CD4-positive, alpha-beta T cell (primary cell): ENCODE results near the gene SMPX. TPM values are rescaled to one million over a fixed set of nuclear protein-coding genes. Genes with fewer than 3 reads are reported as not detected.

ENCODE experiments used
- ATAC-seq: fragments of 200-7000 bp; cut with Tn5 transposase; one replicate; pipeline ENCODE4 v1.10.0; 2022; ENCODE audit warnings: mild to moderate bottlenecking; ENCODE audit not compliant: poor library complexity
- CTCF ChIA-PET: fragments of 350-600 bp; sonication (Branson Sonifier 250); formaldehyde crosslinking; loops from one replicate; lab custom pipeline; 2021; ENCODE audit warnings: antibody characterized with exemption, inconsistent platforms; lab: Charles Lee
- POLR2A ChIA-PET: fragments of 350-600 bp; sonication (Branson Sonifier 250); formaldehyde crosslinking; loops from one replicate; lab custom pipeline; 2021; ENCODE audit warnings: antibody characterized with exemption, inconsistent platforms; lab: Charles Lee
- DNase-seq, 14 experiments: peaks; one replicate each; pipeline ENCODE4 v3.0.0-alpha.2; 2013 to 2020; ENCODE audit warnings: mixed read lengths in 2 of 14
- H3K27ac ChIP-seq, 2 donors: one replicate each; pipeline versions ENCODE4 v1.5.1 to v1.7.0; 2013; ENCODE audit warnings: low read length in 2 of 2, low read depth in 1 of 2, mild to moderate bottlenecking in 1 of 2
- H3K27me3 ChIP-seq, 2 experiments: 1 replicate in 1 of 2; 2 replicates in 1 of 2; pipeline versions ENCODE4 v1.6.1 to v1.7.0; 2013; ENCODE audit warnings: low read length in 2 of 2, control low read depth in 1 of 2, mild to moderate bottlenecking in 1 of 2, moderate library complexity in 1 of 2; ENCODE audit not compliant: insufficient read depth in 2 of 2, control insufficient read depth in 1 of 2
- H3K36me3 ChIP-seq: one replicate; pipeline ENCODE4 v1.6.1; 2013; ENCODE audit warnings: low read length, control low read depth; ENCODE audit not compliant: insufficient read depth
- H3K4me1 ChIP-seq: one replicate; pipeline ENCODE4 v1.6.1; 2013; ENCODE audit warnings: low read length, control low read depth; ENCODE audit not compliant: insufficient read depth
- H3K4me3 ChIP-seq: one replicate; pipeline ENCODE4 v1.5.1; 2013; ENCODE audit warnings: mild to moderate bottlenecking, low read length, moderate library complexity
- H3K9me3 ChIP-seq, 2 experiments: 1 replicate in 1 of 2; 2 replicates in 1 of 2; pipeline versions ENCODE4 v1.6.1 to v1.7.0; 2013; ENCODE audit warnings: low read length in 2 of 2, mild to moderate bottlenecking in 2 of 2, control low read depth in 1 of 2, moderate library complexity in 1 of 2; ENCODE audit not compliant: control insufficient read depth in 1 of 2, insufficient read depth in 1 of 2
- H3K27ac Mint-ChIP-seq: one replicate; pipeline ENCODE4 v1.8.0; 2020; ENCODE audit warnings: mixed read lengths
- H3K27me3 Mint-ChIP-seq: one replicate; pipeline ENCODE4 v1.8.0; 2021; ENCODE audit warnings: mixed read lengths
- H3K36me3 Mint-ChIP-seq: one replicate; pipeline ENCODE4 v1.8.0; 2021; ENCODE audit warnings: low read depth, mixed read lengths
- H3K4me1 Mint-ChIP-seq: one replicate; pipeline ENCODE4 v1.8.0; 2021; ENCODE audit warnings: low read depth, mixed read lengths
- H3K4me3 Mint-ChIP-seq: one replicate; pipeline ENCODE4 v1.8.0; 2020; ENCODE audit warnings: mild to moderate bottlenecking, mixed read lengths
- H3K9me3 Mint-ChIP-seq: one replicate; pipeline ENCODE4 v1.8.0; 2020; ENCODE audit warnings: mixed read lengths
- intact Hi-C, 2 experiments: fragments of 100-400 bp; cut with DNase I in 1 of 2; cut with micrococcal nuclease in 1 of 2; formaldehyde crosslinking; loops; one replicate each; pipeline versions ENCODE4 v1.15.1 to v1.9.0; 2023 to 2025; cut with DNase I, micrococcal nuclease
- total RNA-seq, 174 experiments: library from RNA in 2 of 174; stranded (reverse) in 2 of 174; gene quantifications; one replicate each; pipeline ENCODE4 v1.2.3 and lab custom pipeline; 2021 to 2026
- TF ChIP-seq, protein P1 (sequence below): fragments of 200-600 bp; IDR thresholded peaks from one replicate; pipeline ENCODE4 v1.8.0; 2022; ENCODE audit warnings: antibody characterized with exemption, mild to moderate bottlenecking

The SMPX gene
- total RNA-seq, 2 experiments from 2014 or later = not detected

- TF ChIP-seq, protein P1, sequence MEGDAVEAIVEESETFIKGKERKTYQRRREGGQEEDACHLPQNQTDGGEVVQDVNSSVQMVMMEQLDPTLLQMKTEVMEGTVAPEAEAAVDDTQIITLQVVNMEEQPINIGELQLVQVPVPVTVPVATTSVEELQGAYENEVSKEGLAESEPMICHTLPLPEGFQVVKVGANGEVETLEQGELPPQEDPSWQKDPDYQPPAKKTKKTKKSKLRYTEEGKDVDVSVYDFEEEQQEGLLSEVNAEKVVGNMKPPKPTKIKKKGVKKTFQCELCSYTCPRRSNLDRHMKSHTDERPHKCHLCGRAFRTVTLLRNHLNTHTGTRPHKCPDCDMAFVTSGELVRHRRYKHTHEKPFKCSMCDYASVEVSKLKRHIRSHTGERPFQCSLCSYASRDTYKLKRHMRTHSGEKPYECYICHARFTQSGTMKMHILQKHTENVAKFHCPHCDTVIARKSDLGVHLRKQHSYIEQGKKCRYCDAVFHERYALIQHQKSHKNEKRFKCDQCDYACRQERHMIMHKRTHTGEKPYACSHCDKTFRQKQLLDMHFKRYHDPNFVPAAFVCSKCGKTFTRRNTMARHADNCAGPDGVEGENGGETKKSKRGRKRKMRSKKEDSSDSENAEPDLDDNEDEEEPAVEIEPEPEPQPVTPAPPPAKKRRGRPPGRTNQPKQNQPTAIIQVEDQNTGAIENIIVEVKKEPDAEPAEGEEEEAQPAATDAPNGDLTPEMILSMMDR = no peak
- no peak overlapping the region for H3K4me3 ChIP-seq
- ATAC-seq = no peak
- no peak overlapping the region for H3K27ac ChIP-seq
- Mint-ChIP-seq H3K4me3 (no peak overlapping the region), H3K27me3 (no peaks in the 10 kb centered on the region), H3K27ac (no peak overlapping the region), H3K36me3 (no peaks in the 10 kb centered on the region), H3K9me3 (no peaks in the 10 kb centered on the region), H3K4me1 (no peaks in the 10 kb centered on the region)
- H3K4me1 ChIP-seq = no peaks in the 10 kb centered on the region
- no peaks in the 10 kb centered on the region for H3K27me3 ChIP-seq
- no peaks in the 10 kb centered on the region for H3K36me3 ChIP-seq
- POLR2A ChIA-PET = no interaction called here
- H3K9me3 ChIP-seq = no peaks in the 10 kb centered on the region
- CTCF ChIA-PET = no interaction called here
- no peak for DNase-seq
- intact Hi-C loops = no loop called here
Measured at GRCh38 chrX:21715337-21715736, 42.6 kb downstream of the SMPX start.

DNA sequence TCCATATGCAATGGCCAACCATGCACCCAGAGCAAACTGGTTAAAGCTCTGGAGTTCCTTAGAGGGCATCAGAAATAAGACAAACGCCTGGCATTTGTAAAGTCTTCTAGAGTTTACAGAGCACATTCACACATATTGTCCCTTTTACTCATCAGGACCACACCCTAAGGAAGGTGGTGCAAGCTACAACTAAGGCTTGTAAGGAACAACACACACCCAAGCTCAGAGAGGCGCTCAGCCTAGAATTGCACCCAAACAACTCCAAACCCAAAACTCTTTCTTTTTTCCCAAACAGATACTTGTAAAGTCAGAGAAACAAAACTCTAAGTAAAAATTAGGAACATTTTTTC lies 46.1 kb downstream of the SMPX start:
- Mint-ChIP-seq H3K36me3 (no peaks in the 10 kb centered on the region), H3K27ac (no peak overlapping the region), H3K4me3 (no peak overlapping the region), H3K27me3 (no peaks in the 10 kb centered on the region), H3K9me3 (no peaks in the 10 kb centered on the region), H3K4me1 (no peaks in the 10 kb centered on the region)
- Histone ChIP-seq H3K27ac (no peak overlapping the region), H3K4me3 (no peak overlapping the region), H3K9me3 (no peaks in the 10 kb centered on the region), H3K27me3 (no peaks in the 10 kb centered on the region), H3K36me3 (no peaks in the 10 kb centered on the region), H3K4me1 (no peaks in the 10 kb centered on the region)
- TF ChIP-seq, protein P1 = no peak
- POLR2A ChIA-PET = no interaction called here
- ATAC-seq (no peak), DNase-seq (no peak)
- CTCF ChIA-PET = no interaction called here
- intact Hi-C loops = no loop called here

DNA sequence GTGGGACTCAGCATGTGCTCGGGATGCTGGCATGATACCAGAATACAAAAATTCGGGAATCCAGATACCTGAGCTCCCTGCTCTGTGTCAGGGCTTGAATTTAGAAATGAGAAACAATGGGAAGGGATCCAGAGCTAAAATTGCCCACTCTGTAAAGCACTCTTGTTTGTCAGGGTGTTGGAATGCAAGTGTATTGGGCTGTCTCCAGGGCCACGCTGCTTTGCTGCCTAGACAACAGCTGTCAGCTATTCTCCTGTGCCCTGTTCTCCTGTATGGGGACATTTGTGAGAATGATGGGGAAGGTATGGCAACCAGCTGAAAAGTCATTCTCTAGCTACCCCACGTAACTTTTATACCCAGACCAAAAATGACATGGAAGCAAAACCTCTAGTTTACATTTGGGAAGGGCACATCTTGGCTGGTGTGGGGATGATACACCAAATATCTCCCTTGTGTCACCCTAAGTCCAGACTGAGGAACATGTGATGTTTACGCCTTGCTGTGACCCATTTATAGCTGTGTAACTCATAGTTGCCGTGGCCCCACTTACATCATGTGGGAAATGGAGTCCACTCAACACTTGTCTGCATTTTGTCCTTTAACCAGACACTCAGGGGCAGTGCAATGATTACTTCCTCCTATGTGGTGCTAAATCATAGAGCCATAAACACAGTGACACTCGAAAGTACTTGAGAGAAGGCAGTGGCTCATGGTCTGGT lies 46.6 kb downstream of the SMPX start:
- ChIA-PET CTCF (no interaction called here), POLR2A (no interaction called here)
- H3K4me1 ChIP-seq = no peaks in the 10 kb centered on the region
- H3K36me3 ChIP-seq = no peaks in the 10 kb centered on the region
- Mint-ChIP-seq H3K27ac (no peak overlapping the region), H3K36me3 (no peaks in the 10 kb centered on the region), H3K27me3 (no peaks in the 10 kb centered on the region), H3K4me3 (no peak overlapping the region), H3K4me1 (no peaks in the 10 kb centered on the region), H3K9me3 (no peaks in the 10 kb centered on the region)
- no peak overlapping the region for H3K4me3 ChIP-seq
- DNase-seq = no peak
- H3K27me3 ChIP-seq = no peaks in the 10 kb centered on the region
- no peaks in the 10 kb centered on the region for H3K9me3 ChIP-seq
- intact Hi-C loops = no loop called here
- no peak overlapping the region for H3K27ac ChIP-seq
- TF ChIP-seq, protein P1 = no peak
- ATAC-seq = no peak
